ENCODE measurements around the gene PRKG2.

The PRKG2 gene

DNA sequence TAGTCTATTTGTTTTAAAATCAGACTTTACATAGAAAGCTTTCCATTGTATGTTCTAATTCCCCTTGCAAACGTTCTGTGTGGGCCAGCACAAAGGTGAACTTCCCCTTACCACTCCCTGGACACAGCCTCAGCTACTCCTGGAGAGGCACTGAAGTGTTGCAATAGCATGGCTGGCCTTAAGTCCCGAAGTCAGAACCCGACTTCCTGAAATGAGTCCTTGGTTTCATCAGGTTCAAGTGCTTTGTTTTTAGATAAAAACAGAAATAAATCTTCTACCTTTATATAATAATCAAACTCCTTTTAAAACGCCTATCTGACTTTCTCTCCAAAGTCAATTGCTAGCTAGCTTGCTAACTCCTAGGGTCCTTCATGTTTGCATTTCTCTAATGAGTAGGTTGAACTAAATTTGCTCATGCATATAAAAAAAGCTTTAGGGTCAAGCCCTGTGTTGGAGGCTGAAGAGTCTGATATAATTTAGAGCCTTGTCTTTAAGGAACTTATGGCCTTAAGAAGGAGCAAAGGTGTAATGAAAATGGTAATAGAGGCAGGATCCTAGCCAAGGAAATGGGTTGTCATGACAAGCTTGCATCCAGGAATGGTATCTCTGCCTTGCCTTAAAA is 175.6 kb downstream of the PRKG2 start:
- Histone ChIP-seq H3K27ac (ENCODE audit: low read depth, low read length) (no peak overlapping the region), H3K9me3 (ENCODE audit: insufficient read depth, low read depth, low read length) (no peaks in the 10 kb centered on the region), H3K14ac (ENCODE audit: low read length) (no peak overlapping the region), H3K4ac (ENCODE audit: low read depth, low read length) (no peak overlapping the region), H2BK5ac (ENCODE audit: low read depth, low read length, poor library complexity) (no peak overlapping the region), H4K12ac (ENCODE audit: low read depth, low read length) (no peak overlapping the region), H3K23ac (ENCODE audit: low read length) (no peak overlapping the region), H2AFZ (ENCODE audit: insufficient read depth, low read length, poor library complexity) (no peak overlapping the region), H3K79me2 (ENCODE audit: control insufficient read depth, insufficient read depth, low read length, poor library complexity) (no peaks in the 10 kb centered on the region), H2BK120ac (ENCODE audit: insufficient read depth, low read length, poor library complexity) (no peak overlapping the region), H4K8ac (ENCODE audit: low read depth, low read length) (no peak overlapping the region), H3K36me3 (ENCODE audit: control insufficient read depth in 1 of 2, insufficient read depth in 2 of 2, low read length in 2 of 2) (no peaks in the 10 kb centered on the region), H2BK12ac (ENCODE audit: low read length) (no peak overlapping the region), H3K79me1 (ENCODE audit: low read length) (no peaks in the 10 kb centered on the region), H3K4me3 (ENCODE audit: low read depth, low read length) (no peak overlapping the region), H3K18ac (ENCODE audit: low read length) (no peak overlapping the region), H4K91ac (ENCODE audit: low read depth, low read length) (no peak overlapping the region), H3K4me1 (ENCODE audit: control insufficient read depth in 1 of 2, insufficient read depth in 2 of 2, low read length in 2 of 2) (no peaks in the 10 kb centered on the region), H3K9ac (ENCODE audit: low read length) (no peak overlapping the region), H2AK5ac (ENCODE audit: low read length) (no peak overlapping the region), H3K27me3 (ENCODE audit: insufficient read depth, low read length) (no peaks in the 10 kb centered on the region), H3K4me2 (ENCODE audit: low read length) (no peak overlapping the region)
- no CpG with 5 or more reads among the region's 4 CpGs for WGBS (ENCODE audit: extremely low coverage, insufficient coverage, insufficient read length)
- peak in 1 of 2 donors; percentile 15 for DNase-seq

DNA sequence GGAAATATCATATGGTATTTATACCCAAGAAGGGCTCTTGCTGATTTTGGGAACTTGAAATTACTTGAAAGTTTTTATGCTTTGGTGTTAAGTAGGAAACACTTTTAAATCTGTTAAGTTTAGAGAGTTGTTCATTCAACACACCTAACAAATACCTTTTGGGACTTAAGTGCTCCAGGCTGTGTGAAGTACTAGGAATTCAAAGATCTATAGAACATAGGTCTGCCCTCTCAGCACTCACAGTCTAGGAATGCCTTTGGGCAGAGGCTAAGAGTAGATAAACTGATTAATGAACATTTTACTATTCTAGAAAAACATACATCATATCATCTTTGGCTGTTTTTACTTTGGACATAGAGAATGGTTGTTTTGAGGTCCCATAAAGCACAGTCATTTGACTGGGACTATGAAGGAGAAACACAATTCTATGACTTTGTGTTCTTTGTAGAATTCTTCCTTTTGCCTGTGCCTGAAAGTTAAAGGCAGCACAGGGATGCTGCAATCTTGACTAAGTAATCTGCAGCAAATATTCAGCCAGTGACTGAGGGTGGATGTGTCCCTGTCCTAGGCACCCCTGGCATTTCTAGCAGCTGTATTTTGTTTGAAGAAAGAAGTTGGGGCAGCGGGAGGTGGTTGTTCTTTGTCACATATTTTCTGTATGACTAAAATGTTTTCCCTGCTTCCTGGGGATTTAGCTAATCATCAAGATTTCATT is 176.2 kb downstream of the PRKG2 start:
- H3K4me3 ChIP-seq (ENCODE audit: low read depth, low read length) = no peak overlapping the region
- WGBS (ENCODE audit: extremely low coverage, insufficient coverage, insufficient read length) = no CpG with 5 or more reads among the region's 1 CpG
- H4K12ac ChIP-seq (ENCODE audit: low read depth, low read length) = no peak overlapping the region
- no peaks in the 10 kb centered on the region for H3K36me3 ChIP-seq (ENCODE audit: control insufficient read depth in 1 of 2, insufficient read depth in 2 of 2, low read length in 2 of 2)
- no peak overlapping the region for H3K18ac ChIP-seq (ENCODE audit: low read length)
- no peak overlapping the region for H2BK120ac ChIP-seq (ENCODE audit: insufficient read depth, low read length, poor library complexity)
- no peaks in the 10 kb centered on the region for H3K4me1 ChIP-seq (ENCODE audit: control insufficient read depth in 1 of 2, insufficient read depth in 2 of 2, low read length in 2 of 2)
- no peak overlapping the region for H4K91ac ChIP-seq (ENCODE audit: low read depth, low read length)
- no peaks in the 10 kb centered on the region for H3K9me3 ChIP-seq (ENCODE audit: insufficient read depth, low read depth, low read length)
- no peak overlapping the region for H3K14ac ChIP-seq (ENCODE audit: low read length)
- no peak overlapping the region for H2BK5ac ChIP-seq (ENCODE audit: low read depth, low read length, poor library complexity)
- no peak overlapping the region for H3K27ac ChIP-seq (ENCODE audit: low read depth, low read length)
- H2AK5ac ChIP-seq (ENCODE audit: low read length) = no peak overlapping the region
- H3K79me2 ChIP-seq (ENCODE audit: control insufficient read depth, insufficient read depth, low read length, poor library complexity) = no peaks in the 10 kb centered on the region
- no peak overlapping the region for H3K4ac ChIP-seq (ENCODE audit: low read depth, low read length)
- no peak overlapping the region for H4K8ac ChIP-seq (ENCODE audit: low read depth, low read length)
- DNase-seq = peak; percentile 17 to 43
- no peaks in the 10 kb centered on the region for H3K79me1 ChIP-seq (ENCODE audit: low read length)
- H3K27me3 ChIP-seq (ENCODE audit: insufficient read depth, low read length) = no peaks in the 10 kb centered on the region
- H2AFZ ChIP-seq (ENCODE audit: insufficient read depth, low read length, poor library complexity) = no peak overlapping the region
- no peak overlapping the region for H3K4me2 ChIP-seq (ENCODE audit: low read length)
- no peak overlapping the region for H3K9ac ChIP-seq (ENCODE audit: low read length)
- H2BK12ac ChIP-seq (ENCODE audit: low read length) = no peak overlapping the region
- no peak overlapping the region for H3K23ac ChIP-seq (ENCODE audit: low read length)
